Dedifferentiated amniotic fluid mesenchymal stem cell (primary cell): Measurements from ENCODE around the gene MRPL55.

Experiments
- DNase-seq: peaks from one replicate; pipeline ENCODE4 v3.0.0-alpha.2; 2016; ENCODE audit errors: extremely low spot score

Gene MRPL55

GRCh38 chr1:228101614-228101993, 7.5 kb downstream of the MRPL55 start:
- DNase-seq, result no peak

GRCh38 chr1:228100822-228101613, 8.1 kb downstream of the MRPL55 start:
- no peak for DNase-seq

GRCh38 chr1:228099331-228099732, 9.8 kb downstream of the MRPL55 start:
- DNase-seq, result no peak

- DNase-seq, result no peak
Observed at GRCh38 chr1:228098323-228098931, 10.7 kb downstream of the MRPL55 start.

- DNase-seq, result no peak
Observed at GRCh38 chr1:228097333-228098081, 11.6 kb downstream of the MRPL55 start.

GRCh38 chr1:228096416-228097332, 12.4 kb downstream of the MRPL55 start:
- DNase-seq, result no peak

- DNase-seq, result no peak
Observed at GRCh38 chr1:228095938-228096337, 13.2 kb downstream of the MRPL55 start.

- DNase-seq, result no peak
Observed at GRCh38 chr1:228095161-228095560, 13.9 kb downstream of the MRPL55 start.

- DNase-seq, result no peak
Observed at GRCh38 chr1:228094432-228095016, 14.6 kb downstream of the MRPL55 start.

GRCh38 chr1:228093050-228093906, 15.8 kb downstream of the MRPL55 start:
- DNase-seq, result no peak

GRCh38 chr1:228092342-228093049, 16.6 kb downstream of the MRPL55 start:
- DNase-seq, result no peak

GRCh38 chr1:228091084-228091483, 18.0 kb downstream of the MRPL55 start:
- DNase-seq, result no peak

- DNase-seq, result no peak
Observed at GRCh38 chr1:228090613-228091081, 18.5 kb downstream of the MRPL55 start.

GRCh38 chr1:228089519-228090380, 19.3 kb downstream of the MRPL55 start:
- no peak for DNase-seq

- no peak for DNase-seq
Observed at GRCh38 chr1:228088586-228089498, 20.3 kb downstream of the MRPL55 start.

GRCh38 chr1:228087771-228088251, 21.3 kb downstream of the MRPL55 start:
- DNase-seq, result peak; percentile 64

GRCh38 chr1:228085287-228085951, 23.7 kb downstream of the MRPL55 start:
- peak; percentile 65 for DNase-seq
